Esophagus (tissue), 2 donors: ENCODE results near the gene SLC16A1. TPM values are rescaled to one million over a fixed set of nuclear protein-coding genes. Genes with fewer than 3 reads are reported as not detected.
"Not testable (repeated sequence)": the region's sequence is repeated elsewhere in the genome, so short reads cannot be mapped to it uniquely, and the experiment has no call there.

Experiments used
- H3K27ac ChIP-seq, 2 donors: one replicate each; pipeline ENCODE4 v1.5.1; 2013; ENCODE audit warnings: low read depth in 2 of 2, mild to moderate bottlenecking in 2 of 2, inconsistent platforms in 1 of 2, low read length in 1 of 2, moderate library complexity in 1 of 2
- H3K27me3 ChIP-seq, 2 donors: one replicate each; pipeline ENCODE4 v1.6.1; 2013; ENCODE audit warnings: low read length in 2 of 2, control low read depth in 1 of 2, mild to moderate bottlenecking in 1 of 2; ENCODE audit not compliant: insufficient read depth in 2 of 2, control insufficient read depth in 1 of 2
- H3K36me3 ChIP-seq, 2 donors: one replicate each; pipeline ENCODE4 v1.6.1; 2013; ENCODE audit warnings: low read length in 1 of 2; ENCODE audit not compliant: control insufficient read depth in 2 of 2, insufficient read depth in 2 of 2
- H3K4me1 ChIP-seq, 2 donors: one replicate each; pipeline ENCODE4 v1.6.1; 2013; ENCODE audit warnings: low read length in 1 of 2; ENCODE audit not compliant: control insufficient read depth in 2 of 2, insufficient read depth in 2 of 2
- H3K4me3 ChIP-seq, 2 donors: one replicate each; pipeline ENCODE4 v1.5.1; 2013; ENCODE audit warnings: low read length in 2 of 2, mild to moderate bottlenecking in 2 of 2, low read depth in 1 of 2, moderate library complexity in 1 of 2
- H3K9me3 ChIP-seq, 2 donors: one replicate each; pipeline ENCODE4 v1.6.1; 2013; ENCODE audit warnings: mild to moderate bottlenecking in 2 of 2, low read depth in 1 of 2, low read length in 1 of 2, moderate library complexity in 1 of 2; ENCODE audit not compliant: control insufficient read depth in 2 of 2, insufficient read depth in 1 of 2
- WGBS, 2 donors: extraction: QIAGEN DNeasy Blood & Tissue Kit; methylation state at CpG; one replicate each; pipeline ENCODE4 v1.1.7; 2013; 5-methylcytosine and 5-hydroxymethylcytosine counted together
- polyA plus RNA-seq, 2 donors: library from polyadenylated mRNA; stranded (reverse); fragments of 200-250 nt; gene quantifications; one replicate each; pipeline ENCODE4 v1.2.3, GENCODE V29; 2013
- donor health status: healthy with polysubstance abuse.
- donor health status: Bipolar disorder and iron deficiency.

SLC16A1 gene
- polyA plus RNA-seq, 2 donors, result 7.4 to 13.0 TPM

DNA sequence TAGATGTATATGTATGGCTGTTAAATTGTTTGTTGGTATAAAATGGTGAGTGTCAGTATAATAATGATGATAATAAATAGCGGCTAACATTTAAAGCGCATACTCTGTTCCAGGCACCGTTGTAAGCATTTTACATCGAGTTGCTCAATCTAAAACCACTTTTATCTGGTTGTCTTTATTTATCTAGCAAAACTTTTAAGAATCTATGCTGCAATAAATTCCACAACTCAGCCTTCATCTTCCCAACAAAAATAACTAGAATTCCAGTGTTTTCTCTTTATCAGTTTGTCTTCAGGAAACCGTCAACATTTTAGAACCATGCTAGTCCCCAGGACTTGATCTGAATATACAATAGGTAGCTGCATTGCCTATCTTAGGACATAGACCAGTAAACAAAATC lies 19.3 kb upstream of the SLC16A1 start:
- Histone ChIP-seq H3K4me3 (no peak overlapping the region), H3K4me1 (no peaks in the 10 kb centered on the region), H3K27ac (no peak overlapping the region), H3K36me3 (no peaks in the 10 kb centered on the region), H3K9me3 (no peaks in the 10 kb centered on the region), H3K27me3 (no peaks in the 10 kb centered on the region)
- 93 to 96% methylated on average over 5 of the region's 5 CpGs for WGBS, 2 donors

DNA sequence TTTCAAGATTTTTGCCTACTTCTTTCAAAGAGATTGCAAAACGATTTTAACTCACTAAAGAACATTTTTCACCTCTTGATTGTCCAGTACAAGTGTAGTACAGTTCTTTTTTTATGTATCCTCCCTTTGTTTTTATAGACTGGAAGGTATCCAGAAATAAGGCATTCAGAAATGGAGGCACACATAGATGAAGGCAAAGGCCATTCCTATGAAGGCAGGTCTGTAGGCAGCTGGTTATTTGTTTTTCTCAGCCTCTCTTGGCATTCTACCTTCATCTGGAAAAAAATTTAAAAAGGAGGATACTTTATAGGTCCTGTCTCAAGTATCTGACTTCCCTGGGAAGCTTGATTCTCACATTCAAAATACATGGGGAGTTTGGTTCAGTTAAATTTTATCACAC lies 18.6 kb upstream of the SLC16A1 start:
- no peaks in the 10 kb centered on the region for H3K9me3 ChIP-seq
- no peaks in the 10 kb centered on the region for H3K36me3 ChIP-seq
- WGBS, 2 donors, result 62 to 73% methylated on average over 1 of the region's 1 CpG
- H3K4me3 ChIP-seq, result no peak overlapping the region
- no peak overlapping the region for H3K27ac ChIP-seq
- no peaks in the 10 kb centered on the region for H3K27me3 ChIP-seq
- no peaks in the 10 kb centered on the region for H3K4me1 ChIP-seq

- Histone ChIP-seq H3K36me3 (no peaks in the 10 kb centered on the region), H3K27ac (no peak overlapping the region), H3K27me3 (no peaks in the 10 kb centered on the region), H3K9me3 (no peaks in the 10 kb centered on the region), H3K4me1 (no peaks in the 10 kb centered on the region), H3K4me3 (no peak overlapping the region)
- 97 to 100% methylated on average over 1 of the region's 1 CpG for WGBS, 2 donors
Observed at GRCh38 chr1:112973788-112974187, 17.8 kb upstream of the SLC16A1 start.

GRCh38 chr1:112971006-112971405 lies 15.0 kb upstream of the SLC16A1 start:
- Histone ChIP-seq H3K27ac (no peak overlapping the region), H3K36me3 (peaks cover 4 to 7% of the 10 kb centered on the region in 2 donors), H3K4me3 (no peak overlapping the region), H3K9me3 (peaks cover 0 to 4% of the 10 kb centered on the region in 2 donors), H3K4me1 (no peaks in the 10 kb centered on the region), H3K27me3 (no peaks in the 10 kb centered on the region)
- 84 to 88% methylated on average over 1 of the region's 1 CpG for WGBS, 2 donors

- 90 to 93% methylated on average over 4 of the region's 4 CpGs for WGBS, 2 donors
- no peaks in the 10 kb centered on the region for H3K27me3 ChIP-seq
- H3K36me3 ChIP-seq, result peaks cover 4 to 7% of the 10 kb centered on the region in 2 donors
- H3K9me3 ChIP-seq, result peaks cover 0 to 4% of the 10 kb centered on the region in 2 donors
- no peaks in the 10 kb centered on the region for H3K4me1 ChIP-seq
- H3K27ac ChIP-seq, result no peak overlapping the region
- H3K4me3 ChIP-seq, result no peak overlapping the region
Observed at GRCh38 chr1:112964347-112964746, 8.4 kb upstream of the SLC16A1 start.

GRCh38 chr1:112961072-112961471 lies 5.1 kb upstream of the SLC16A1 start:
- H3K4me3 ChIP-seq, result no peak overlapping the region
- H3K27me3 ChIP-seq, result no peaks in the 10 kb centered on the region
- no peaks in the 10 kb centered on the region for H3K36me3 ChIP-seq
- H3K9me3 ChIP-seq, result no peaks in the 10 kb centered on the region
- H3K27ac ChIP-seq, result no peak overlapping the region
- H3K4me1 ChIP-seq, result no peaks in the 10 kb centered on the region
- WGBS, 2 donors, result 97 to 99% methylated on average over 4 of the region's 4 CpGs

DNA sequence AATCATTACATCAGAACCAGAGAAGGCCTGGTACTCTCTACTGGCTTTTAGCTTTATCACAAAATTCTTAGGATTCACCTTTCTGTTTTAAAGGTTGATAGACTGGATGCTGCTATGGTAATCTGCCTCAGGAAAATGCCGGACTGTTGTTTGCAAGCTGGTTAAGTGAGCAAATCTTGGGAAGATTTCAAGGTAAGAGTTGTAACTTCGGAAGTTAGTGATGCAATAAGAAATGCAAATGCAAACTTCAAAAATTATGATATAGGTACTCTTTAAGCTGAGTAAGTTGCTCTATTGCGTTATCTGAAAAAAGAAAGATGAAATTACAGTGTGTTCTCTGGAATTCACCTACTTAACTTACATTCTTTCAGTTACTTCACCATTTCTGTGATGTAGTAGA lies 4.4 kb upstream of the SLC16A1 start:
- H3K4me1 ChIP-seq, result peaks cover 0 to 2% of the 10 kb centered on the region in 2 donors
- H3K27ac ChIP-seq, result no peak overlapping the region
- no peaks in the 10 kb centered on the region for H3K27me3 ChIP-seq
- 69 to 73% methylated on average over 3 of the region's 3 CpGs for WGBS, 2 donors
- H3K9me3 ChIP-seq, result no peaks in the 10 kb centered on the region
- no peaks in the 10 kb centered on the region for H3K36me3 ChIP-seq
- H3K4me3 ChIP-seq, result no peak overlapping the region

DNA sequence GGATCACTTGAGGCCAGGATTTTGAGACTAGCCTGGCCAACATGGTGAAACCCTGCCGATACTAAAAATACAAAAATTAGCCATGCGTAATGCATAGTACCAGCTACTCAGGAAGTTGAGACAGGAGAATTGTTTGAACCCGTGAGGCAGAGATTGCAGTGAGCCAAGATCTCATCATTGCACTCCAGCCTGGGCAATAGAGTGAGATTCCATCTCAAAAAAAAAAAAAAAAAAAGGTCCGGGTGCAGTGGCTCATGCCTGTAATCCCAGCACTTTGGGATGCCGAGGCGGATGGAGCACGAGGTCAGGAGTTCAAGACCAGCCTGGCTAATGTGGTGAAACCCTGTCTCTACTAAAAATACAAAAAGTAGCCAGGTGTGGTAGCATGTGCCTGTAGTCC lies 2.2 kb upstream of the SLC16A1 start:
- H3K27ac ChIP-seq, H3K36me3 ChIP-seq, H3K27me3 ChIP-seq, H3K9me3 ChIP-seq, H3K4me1 ChIP-seq: not testable (repeated sequence)
- WGBS, 2 donors, result 56 to 75% methylated on average over 7 of the region's 7 CpGs
- H3K4me3 ChIP-seq, result peak overlapping the region in 1 of 2 donors; percentile 67

GRCh38 chr1:112957133-112957812 lies 1.3 kb upstream of the SLC16A1 start:
- H3K4me1 ChIP-seq, result peaks cover 0 to 2% of the 10 kb centered on the region in 2 donors
- peak overlapping the region; percentile 86 to 94 for H3K27ac ChIP-seq

DNA sequence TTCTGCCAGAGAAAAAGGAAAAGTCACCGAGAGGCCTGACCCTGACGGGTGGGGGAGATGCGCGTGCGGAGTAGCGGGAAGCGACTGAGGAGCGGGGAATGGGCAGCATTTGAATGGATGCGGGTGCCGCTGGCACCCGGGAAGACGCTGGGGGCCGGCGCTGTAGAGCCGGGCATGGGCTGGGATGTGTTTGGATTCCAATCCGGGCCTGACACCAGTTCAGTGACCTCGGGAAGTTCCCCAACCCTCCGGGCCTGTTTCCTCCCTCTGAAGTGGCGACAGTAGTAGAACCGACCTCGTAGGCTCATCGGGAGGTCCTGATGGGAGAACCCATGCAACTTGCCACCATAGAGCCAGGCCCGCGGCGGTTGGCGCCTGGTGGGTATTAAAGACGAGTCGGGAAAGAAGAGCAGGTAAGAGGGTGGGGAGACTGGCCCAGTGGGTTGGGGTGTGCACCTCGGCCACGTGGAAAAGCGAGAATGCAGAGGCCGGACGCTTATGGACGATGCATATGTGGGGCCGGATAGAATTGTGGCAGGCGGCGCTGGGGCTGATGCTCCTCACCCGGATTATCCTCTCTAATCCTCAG lies 642 bp upstream of the SLC16A1 start:
- peaks cover 0 to 2% of the 10 kb centered on the region in 2 donors for H3K4me1 ChIP-seq

More at GRCh38 chr1:112957133-112957812, 1.3 kb upstream of the SLC16A1 start:
- H3K9me3 ChIP-seq, result no peaks in the 10 kb centered on the region
- H3K27me3 ChIP-seq, result no peaks in the 10 kb centered on the region
- no peaks in the 10 kb centered on the region for H3K36me3 ChIP-seq
- H3K4me3 ChIP-seq, result peak overlapping the region; percentile 67 to 84
- 7 to 25% methylated on average over 11 of the region's 11 CpGs for WGBS, 2 donors

More for the DNA sequence above, 642 bp upstream of the SLC16A1 start:
- no peaks in the 10 kb centered on the region for H3K27me3 ChIP-seq
- H3K36me3 ChIP-seq, result no peaks in the 10 kb centered on the region
- H3K27ac ChIP-seq, result peak overlapping the region; percentile 86 to 94
- no peaks in the 10 kb centered on the region for H3K9me3 ChIP-seq
- peak overlapping the region; percentile 67 to 84 for H3K4me3 ChIP-seq
- WGBS, 2 donors, result 1 to 16% methylated on average over 37 to 38 of the region's 38 CpGs
